ENCODE measurements around the gene DNAH14.
"Not testable (repeated sequence)": the region's sequence is repeated elsewhere in the genome, so short reads cannot be mapped to it uniquely, and the experiment has no call there.

The DNAH14 gene

GRCh38 chr1:224922404-224923164 is 6.9 kb upstream of the DNAH14 start:
- peak; percentile 73 for DNase-seq

GRCh38 chr1:224923726-224924125 is 5.7 kb upstream of the DNAH14 start:
- no peak for DNase-seq

GRCh38 chr1:224927631-224928030 is 1.8 kb upstream of the DNAH14 start:
- DNase-seq, result not testable (repeated sequence)

GRCh38 chr1:224928906-224929305 is 569 bp upstream of the DNAH14 start:
- no peak for DNase-seq

- DNase-seq, result no peak
Measured at GRCh38 chr1:224931605-224932004, 2.1 kb downstream of the DNAH14 start.

- DNase-seq, result no peak
Measured at GRCh38 chr1:224932607-224933249, 3.3 kb downstream of the DNAH14 start.

- no peak for DNase-seq
Measured at GRCh38 chr1:224933584-224933983, 4.1 kb downstream of the DNAH14 start.

- DNase-seq, result no peak
Measured at GRCh38 chr1:224938652-224939051, 9.2 kb downstream of the DNAH14 start.

GRCh38 chr1:224939844-224940425 is 10.5 kb downstream of the DNAH14 start:
- no peak for DNase-seq

- DNase-seq, result not testable (repeated sequence)
Measured at GRCh38 chr1:224940735-224941134, 11.3 kb downstream of the DNAH14 start.

- not testable (repeated sequence) for DNase-seq
Measured at GRCh38 chr1:224945651-224946348, 16.3 kb downstream of the DNAH14 start.

GRCh38 chr1:224946349-224946691 is 16.8 kb downstream of the DNAH14 start:
- DNase-seq, result not testable (repeated sequence)

- DNase-seq, result no peak
Measured at GRCh38 chr1:224957696-224958095, 28.2 kb downstream of the DNAH14 start.

- no peak for DNase-seq
Measured at GRCh38 chr1:224958490-224958889, 29.0 kb downstream of the DNAH14 start.

- no peak for DNase-seq
Measured at GRCh38 chr1:224959115-224959514, 29.6 kb downstream of the DNAH14 start.

GRCh38 chr1:224959656-224960055 is 30.2 kb downstream of the DNAH14 start:
- DNase-seq, result no peak

GRCh38 chr1:224980181-224980580 is 50.7 kb downstream of the DNAH14 start:
- DNase-seq, result no peak

- peak; percentile 88 for DNase-seq
Measured at GRCh38 chr1:224981922-224982354, 52.5 kb downstream of the DNAH14 start.

- no peak for DNase-seq
Measured at GRCh38 chr1:224988042-224988441, 58.6 kb downstream of the DNAH14 start.

- no peak for DNase-seq
Measured at GRCh38 chr1:224989615-224990014, 60.1 kb downstream of the DNAH14 start.

- DNase-seq, result not testable (repeated sequence)
Measured at GRCh38 chr1:224991550-224991949, 62.1 kb downstream of the DNAH14 start.

GRCh38 chr1:224995602-224996001 is 66.1 kb downstream of the DNAH14 start:
- no peak for DNase-seq

- no peak for DNase-seq
Measured at GRCh38 chr1:224996266-224996665, 66.8 kb downstream of the DNAH14 start.

GRCh38 chr1:224998185-224998584 is 68.7 kb downstream of the DNAH14 start:
- no peak for DNase-seq

Measured in NCI-H774 (cell line).